HL-60 (cell line): ENCODE results near the gene SLC22A23.

Experiments
- CTCF ChIP-seq: IDR thresholded peaks from one replicate; pipeline ENCODE4 v1.5.1; 2011; ENCODE audit warnings: low read length, control low read depth, inconsistent platforms; ENCODE audit not compliant: insufficient read depth
- GABPA ChIP-seq: IDR thresholded peaks from 2 replicates; pipeline ENCODE4 v1.6.1; 2012; ENCODE audit warnings: low read depth
- POLR2AphosphoS5 ChIP-seq: IDR thresholded peaks from 2 replicates; pipeline ENCODE4 v1.6.1; 2012; ENCODE audit warnings: low read depth

GRCh38 chr6:3357678-3358077 is 99.2 kb downstream of the SLC22A23 start:
- TF ChIP-seq CTCF (no peak), POLR2AphosphoS5 (no peak), GABPA (no peak)
